Head of caudate nucleus (tissue), 42 donors: ENCODE data around the gene RETREG2.

Experiments
- DNase-seq, 42 donors: peaks; one replicate each; pipeline versions ENCODE4 v3.0.0 to v3.0.0-alpha.2; 2020 to 2021; ENCODE audit warnings: mixed read lengths in 7 of 42
- intact Hi-C: fragments of 100-400 bp; cut with DNase I; formaldehyde crosslinking; loops from one replicate; pipeline ENCODE4 v1.15.0; 2022

Gene RETREG2

GRCh38 chr2:219167997-219168396 is 10.1 kb upstream of the RETREG2 start:
- peak in 2 of 42 donors; percentile 3 to 9 for DNase-seq
- intact Hi-C loops: no loop called here

- peak in 8 of 42 donors; percentile 15 to 50 (median 30) for DNase-seq
- intact Hi-C loops: no loop called here
Measured at GRCh38 chr2:219168526-219168925, 9.5 kb upstream of the RETREG2 start.

- DNase-seq: peak in 1 of 42 donors; percentile 29
- intact Hi-C loops: no loop called here
Measured at GRCh38 chr2:219168932-219169331, 9.1 kb upstream of the RETREG2 start.

GRCh38 chr2:219169930-219170654 is 8.0 kb upstream of the RETREG2 start, which contains the start of gene SLC23A3:
SLC23A3 (minus strand) TSS chr2:219170029; CDS start chr2:219169984, 45 bp downstream.
- peak in 2 of 42 donors; percentile 1 to 30 for DNase-seq
- intact Hi-C loops: loop anchor here (10.0 kb wide), 2 partner anchors 215 to 765 kb away; partner anchors contain the start of gene DNPEP

- peak in 27 of 42 donors; percentile 13 to 79 (median 41) for DNase-seq
- intact Hi-C loops: loop anchor here (10.0 kb wide), 2 partner anchors 214 to 766 kb away; partner anchors contain the start of gene DNPEP
Measured at GRCh38 chr2:219171231-219171651, 6.8 kb upstream of the RETREG2 start.

- DNase-seq: peak in 2 of 42 donors; percentile 32 to 40
- intact Hi-C loops: loop anchor here (10.0 kb wide), 2 partner anchors 212 to 768 kb away; partner anchors contain the start of gene DNPEP
Measured at GRCh38 chr2:219172231-219173154, 5.6 kb upstream of the RETREG2 start.

- intact Hi-C loops: loop anchor here (10.0 kb wide), 2 partner anchors 212 to 768 kb away; partner anchors contain the start of gene DNPEP
- DNase-seq: peak in 2 of 42 donors; percentile 28 to 34
Measured at GRCh38 chr2:219173176-219173575, 4.9 kb upstream of the RETREG2 start.

GRCh38 chr2:219174146-219174545 is 3.9 kb upstream of the RETREG2 start:
- no peak for DNase-seq
- intact Hi-C loops: loop anchor here (10.0 kb wide), 2 partner anchors 211 to 769 kb away; partner anchors contain the start of gene DNPEP

GRCh38 chr2:219174801-219175200 is 3.3 kb upstream of the RETREG2 start:
- peak in 2 of 42 donors; percentile 16 to 24 for DNase-seq
- intact Hi-C loops: loop anchor here (10.0 kb wide), 2 partner anchors 210 to 770 kb away; partner anchors contain the start of gene DNPEP

GRCh38 chr2:219175486-219175885 is 2.6 kb upstream of the RETREG2 start:
- peak in 2 of 42 donors; percentile 24 to 36 for DNase-seq
- intact Hi-C loops: loop anchor here (10.0 kb wide), 2 partner anchors 209 to 771 kb away; partner anchors contain the start of gene DNPEP

- intact Hi-C loops: loop anchor here (2.0 to 10.0 kb wide), 3 partner anchors 31 to 771 kb away; partner anchors contain the start of genes DNPEP and ZFAND2B
- peak in 41 of 42 donors; percentile 20 to 78 (median 53) for DNase-seq
Measured at GRCh38 chr2:219175928-219176817, 1.9 kb upstream of the RETREG2 start.

- intact Hi-C loops: loop anchor here (2.0 to 10.0 kb wide), 3 partner anchors 30 to 772 kb away; partner anchors contain the start of genes DNPEP and ZFAND2B
- DNase-seq: peak; percentile 55 to 95 (median 90)
Measured at GRCh38 chr2:219176818-219177551, 1.1 kb upstream of the RETREG2 start, which contains the start of gene CNPPD1. CNPPD1 (minus strand) TSS chr2:219176925; CDS start chr2:219176828, 97 bp downstream.

GRCh38 chr2:219178377-219179175 is 501 bp downstream of the RETREG2 start:
- DNase-seq: peak in 40 of 42 donors; percentile 19 to 70 (median 44)
- intact Hi-C loops: loop anchor here (10.0 kb wide), 2 partner anchors 206 to 774 kb away; partner anchors contain the start of gene DNPEP

GRCh38 chr2:219179601-219180465 is 1.8 kb downstream of the RETREG2 start:
- peak in 2 of 42 donors; percentile 16 to 20 for DNase-seq
- intact Hi-C loops: loop anchor here (10.0 kb wide), 2 partner anchors 205 to 775 kb away; partner anchors contain the start of gene DNPEP

GRCh38 chr2:219180961-219181360 is 2.9 kb downstream of the RETREG2 start:
- DNase-seq: peak in 1 of 42 donors; percentile 10
- intact Hi-C loops: no loop called here
